ENCODE results near the gene ADAM12.
A peak's percentile ranks its signal among the peaks of the same experiment; 100 is the strongest.

ADAM12 gene

GRCh38 chr10:126137562-126138221 is 250.6 kb downstream of the ADAM12 start:
- no peak for DNase-seq (ENCODE audit: low spot score)

GRCh38 chr10:126135941-126136595 is 252.2 kb downstream of the ADAM12 start:
- no peak for DNase-seq (ENCODE audit: low spot score)

GRCh38 chr10:126135177-126135576 is 253.1 kb downstream of the ADAM12 start:
- no peak for DNase-seq (ENCODE audit: low spot score)

- DNase-seq (ENCODE audit: low spot score) = no peak
These were observed 254.2 kb downstream of the ADAM12 start for GRCh38 chr10:126133906-126134656.

GRCh38 chr10:126133082-126133620 is 255.1 kb downstream of the ADAM12 start:
- no peak for DNase-seq (ENCODE audit: low spot score)

- no peak for DNase-seq (ENCODE audit: low spot score)
These were observed 256.9 kb downstream of the ADAM12 start for GRCh38 chr10:126131341-126131740.

- DNase-seq (ENCODE audit: low spot score) = no peak
These were observed 258.0 kb downstream of the ADAM12 start for GRCh38 chr10:126130271-126130710.

- DNase-seq (ENCODE audit: low spot score) = no peak
These were observed 259.3 kb downstream of the ADAM12 start for GRCh38 chr10:126129026-126129425.

- DNase-seq (ENCODE audit: low spot score) = no peak
These were observed 259.7 kb downstream of the ADAM12 start for GRCh38 chr10:126128581-126128980.

GRCh38 chr10:126127481-126128029 is 260.7 kb downstream of the ADAM12 start:
- no peak for DNase-seq (ENCODE audit: low spot score)

GRCh38 chr10:126126866-126127265 is 261.4 kb downstream of the ADAM12 start:
- no peak for DNase-seq (ENCODE audit: low spot score)

GRCh38 chr10:126126023-126126422 is 262.3 kb downstream of the ADAM12 start:
- no peak for DNase-seq (ENCODE audit: low spot score)

GRCh38 chr10:126124668-126125349 is 263.5 kb downstream of the ADAM12 start:
- DNase-seq (ENCODE audit: low spot score) = no peak

GRCh38 chr10:126124046-126124445 is 264.2 kb downstream of the ADAM12 start:
- DNase-seq (ENCODE audit: low spot score) = no peak

- peak; percentile 37 for DNase-seq (ENCODE audit: low spot score)
These were observed 264.8 kb downstream of the ADAM12 start for GRCh38 chr10:126123466-126123865.

GRCh38 chr10:126122881-126123280 is 265.4 kb downstream of the ADAM12 start:
- DNase-seq (ENCODE audit: low spot score) = no peak

- DNase-seq (ENCODE audit: low spot score) = no peak
These were observed 268.7 kb downstream of the ADAM12 start for GRCh38 chr10:126119599-126119998.

GRCh38 chr10:126118476-126118875 is 269.8 kb downstream of the ADAM12 start:
- no peak for DNase-seq (ENCODE audit: low spot score)

- DNase-seq (ENCODE audit: low spot score) = no peak
These were observed 271.1 kb downstream of the ADAM12 start for GRCh38 chr10:126117196-126117595.

- DNase-seq (ENCODE audit: low spot score) = no peak
These were observed 272.4 kb downstream of the ADAM12 start for GRCh38 chr10:126115886-126116285.

- DNase-seq (ENCODE audit: low spot score) = no peak
These were observed 273.3 kb downstream of the ADAM12 start for GRCh38 chr10:126114884-126115555.
